Smooth muscle cell of the coronary artery (primary cell): Measurements from ENCODE around the gene APP. TPM values are rescaled to one million over a fixed set of nuclear protein-coding genes. Genes with fewer than 3 reads are reported as not detected.

Experiments
- total RNA-seq: library from RNA; depleted of rRNA; stranded (reverse); fragments of >200 nt; gene quantifications from 2 replicates; pipeline ENCODE4 v1.2.3, GENCODE V29; 2014; ENCODE audit warnings: low replicate concordance

APP gene
- total RNA-seq, result 539 and 1,335 TPM in 2 replicates

DNA sequence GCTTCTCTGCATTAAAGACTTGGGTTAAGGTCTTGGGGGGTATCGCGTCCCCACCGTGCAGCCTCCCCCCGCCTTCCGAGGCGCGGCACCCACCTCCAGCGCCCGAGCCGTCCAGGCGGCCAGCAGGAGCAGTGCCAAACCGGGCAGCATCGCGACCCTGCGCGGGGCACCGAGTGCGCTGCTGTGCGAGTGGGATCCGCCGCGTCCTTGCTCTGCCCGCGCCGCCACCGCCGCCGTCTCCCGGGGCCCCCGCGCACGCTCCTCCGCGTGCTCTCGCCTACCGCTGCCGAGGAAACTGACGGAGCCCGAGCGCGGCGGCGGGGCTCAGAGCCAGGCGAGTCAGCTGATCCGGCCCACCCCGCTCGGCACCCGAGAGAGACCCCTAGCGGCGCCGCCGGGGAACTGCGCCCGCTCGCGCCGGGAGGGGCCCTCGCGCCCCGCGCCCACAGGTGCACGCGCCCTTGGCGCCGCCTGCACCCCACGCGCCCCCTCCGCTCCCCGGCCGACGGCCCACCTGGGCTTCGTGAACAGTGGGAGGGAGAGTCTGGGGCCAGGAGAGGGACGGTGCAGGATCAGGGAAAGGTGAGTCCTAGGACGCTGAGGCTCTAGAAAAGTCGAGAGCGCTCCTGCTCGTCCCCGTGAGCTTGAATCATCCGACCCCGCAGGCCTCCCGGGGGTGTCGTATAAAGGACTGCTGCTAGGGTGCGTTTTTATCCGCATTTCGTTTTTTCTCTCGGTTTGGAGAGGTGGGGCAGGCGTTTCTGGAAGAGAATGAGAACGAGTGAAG is at the start of gene APP:
TSS of gene APP (minus strand) at position 300 of the 787 bp plus-strand sequence. CDS start at position 150, 150 bp downstream.

